GM12878 (cell line): ENCODE results near the gene RPL10. TPM values are rescaled to one million over a fixed set of nuclear protein-coding genes. Genes with fewer than 3 reads are reported as not detected.
A peak's percentile ranks its signal among the peaks of the same experiment; 100 is the strongest.

Experiments
- ATAC-seq: fragments of 200-7000 bp; cut with Tn5 transposase; 3 replicates; pipeline ENCODE4 v1.9.1; 2020; ENCODE audit warnings: mild to moderate bottlenecking, moderate library complexity
- BruUV-seq: library from RNA; stranded (reverse); fragments of 400-500 nt; replicated peaks from 2 replicates; lab custom pipeline; 2021; lab: Mats Ljungman, UMichigan
- CTCF ChIA-PET: fragments of 300-600 bp; sonication (Branson Sonifier 250); formaldehyde crosslinking; extraction: SDS; loops from one replicate; lab custom pipeline; 2021; ENCODE audit warnings: inconsistent platforms; lab: Yijun Ruan, JAX
- POLR2A ChIA-PET: fragments of 350-600 bp; formaldehyde crosslinking; extraction: SDS; loops from one replicate; lab custom pipeline; 2021; ENCODE audit warnings: inconsistent platforms; lab: Charles Lee
- RAD21 ChIA-PET: fragments of 300-600 bp; sonication (Branson Sonifier 250); formaldehyde crosslinking; loops from one replicate; lab custom pipeline; 2023; ENCODE audit warnings: antibody characterized with exemption; ENCODE audit not compliant: unreplicated experiment; lab: Charles Lee
- SMC1A ChIA-PET: fragments of 300-600 bp; sonication (Branson Sonifier 250); formaldehyde crosslinking; loops from one replicate; lab custom pipeline; 2023; ENCODE audit not compliant: unreplicated experiment, uncharacterized antibody; lab: Charles Lee
- DNase-seq: peaks from one replicate; pipeline ENCODE4 v3.0.0-alpha.2; 2011; ENCODE audit warnings: low read depth, low spot score
- FAIRE-seq: peaks from 3 replicates; lab custom pipeline; 2011; peaks lifted over from hg19 to GRCh38; lab: Jason Lieb, UNC
- H2AFZ ChIP-seq: 2 replicates; pipeline ENCODE4 v1.6.0; 2011; ENCODE audit warnings: low read depth, low read length, control low read depth; ENCODE audit not compliant: control insufficient read depth
- H3K27ac ChIP-seq: 2 replicates; pipeline ENCODE4 v1.5.1; 2011; ENCODE audit warnings: control low read depth; ENCODE audit not compliant: control insufficient read depth, insufficient read depth
- H3K27me3 ChIP-seq, 2 experiments: replicated peaks in 1 of 2; 2 replicates each; pipeline versions ENCODE4 v1.6.0 to v1.6.1; 2011; ENCODE audit warnings: low read length in 1 of 2; ENCODE audit not compliant: control insufficient read depth in 2 of 2, insufficient read depth in 2 of 2
- H3K36me3 ChIP-seq, 2 experiments: 2 replicates each; pipeline ENCODE4 v1.5.1; 2011; ENCODE audit warnings: low read length in 1 of 2; ENCODE audit not compliant: control insufficient read depth in 2 of 2, insufficient read depth in 2 of 2
- H3K4me1 ChIP-seq: 2 replicates; pipeline ENCODE4 v1.6.1; 2011; ENCODE audit warnings: mild to moderate bottlenecking, low read length, moderate library complexity, mixed read lengths; ENCODE audit not compliant: control insufficient read depth, insufficient read depth
- H3K4me2 ChIP-seq: 2 replicates; pipeline ENCODE4 v1.6.0; 2011; ENCODE audit warnings: control low read depth; ENCODE audit not compliant: control insufficient read depth, insufficient read depth
- H3K4me3 ChIP-seq: fragments of 200-600 bp; sonication (generic); 2 replicates; pipeline ENCODE4 v1.5.1; 2016
- H3K79me2 ChIP-seq: 2 replicates; pipeline ENCODE4 v1.6.0; 2011; ENCODE audit warnings: low read length; ENCODE audit not compliant: control insufficient read depth, insufficient read depth
- H3K9ac ChIP-seq: 2 replicates; pipeline ENCODE4 v1.8.0; 2011; ENCODE audit warnings: low read length, control low read depth, mixed read lengths; ENCODE audit not compliant: control insufficient read depth, insufficient read depth
- H3K9me3 ChIP-seq: replicated peaks from 3 replicates; pipeline ENCODE4 v1.5.1; 2011; ENCODE audit warnings: mild to moderate bottlenecking, low read length; ENCODE audit not compliant: control insufficient read depth, insufficient read depth
- H4K20me1 ChIP-seq: 2 replicates; pipeline ENCODE4 v1.6.0; 2011; ENCODE audit not compliant: control insufficient read depth, insufficient read depth
- BHLHE40 ChIP-seq, 2 experiments: fragments of 450-650 bp in 1 of 2; IDR thresholded peaks; 2 replicates each; pipeline ENCODE4 v1.6.1; 2011 to 2017; ENCODE audit warnings: low read depth in 2 of 2, borderline replicate concordance in 1 of 2, improper control_type of control experiment in 1 of 2, low read length in 1 of 2, mild to moderate bottlenecking in 1 of 2
- BRCA1 ChIP-seq: IDR thresholded peaks from 2 replicates; pipeline ENCODE4 v1.6.1; 2011; ENCODE audit warnings: low read depth, low read length, improper control_type of control experiment
- EGR1 ChIP-seq, 2 experiments: IDR thresholded peaks; 1 replicate in 1 of 2; 2 replicates in 1 of 2; pipeline ENCODE4 v1.6.1; 2011 to 2012; ENCODE audit warnings: low read depth in 2 of 2, low read length in 2 of 2, borderline replicate concordance in 1 of 2, mild to moderate bottlenecking in 1 of 2, moderate library complexity in 1 of 2
- HDAC2 ChIP-seq: fragments of 200-600 bp; sonication (generic); IDR thresholded peaks from 2 replicates; pipeline ENCODE4 v1.6.1; 2017
- HDGF ChIP-seq: fragments of 450-650 bp; IDR thresholded peaks from 2 replicates; pipeline ENCODE4 v1.6.1; 2016; ENCODE audit warnings: antibody characterized with exemption
- MTA3 ChIP-seq: IDR thresholded peaks from 2 replicates; pipeline ENCODE4 v1.6.1; 2012; ENCODE audit warnings: low read length, inconsistent platforms, borderline replicate concordance
- NFYB ChIP-seq: IDR thresholded peaks from 2 replicates; pipeline ENCODE4 v1.6.1; 2011; ENCODE audit warnings: low read depth, mild to moderate bottlenecking, low read length, improper control_type of control experiment, moderate library complexity; ENCODE audit not compliant: insufficient read depth
- POLR2A ChIP-seq: IDR thresholded peaks from 2 replicates; pipeline ENCODE4 v1.6.1; 2011; ENCODE audit warnings: low read depth, mild to moderate bottlenecking, low read length
- POLR2AphosphoS5 ChIP-seq: IDR thresholded peaks from 2 replicates; pipeline ENCODE4 v1.6.1; 2011; ENCODE audit warnings: mild to moderate bottlenecking, low read length, inconsistent platforms
- RUNX3 ChIP-seq: IDR thresholded peaks from 2 replicates; pipeline ENCODE4 v1.6.1; 2012; ENCODE audit warnings: low read length, inconsistent platforms
- SIN3A ChIP-seq: IDR thresholded peaks from 2 replicates; pipeline ENCODE4 v1.6.1; 2012; ENCODE audit warnings: low read depth, low read length, improper control_type of control experiment
- SKIL ChIP-seq: fragments of 450-650 bp; IDR thresholded peaks from 2 replicates; pipeline ENCODE4 v1.6.1; 2017; ENCODE audit warnings: mild to moderate bottlenecking, low read depth, inconsistent platforms; ENCODE audit not compliant: poor library complexity, severe bottlenecking
- ZNF384 ChIP-seq: IDR thresholded peaks from 2 replicates; pipeline ENCODE4 v1.6.1; 2012; ENCODE audit warnings: low read depth, mild to moderate bottlenecking, low read length, improper control_type of control experiment, borderline replicate concordance
- WGBS: methylation state at CpG from one replicate; pipeline ENCODE4 v1.1.6; 2016; ENCODE audit warnings: low lambda C conversion rate; ENCODE audit not compliant: insufficient replicate concordance, insufficient coverage; ENCODE audit errors: missing lambda C conversion rate; 5-methylcytosine and 5-hydroxymethylcytosine counted together
- in situ Hi-C: fragments of 300-500 bp; cut with MboI; formaldehyde crosslinking; loops from 9 replicates; pipeline ENCODE4 v1.14.3; 2018; ENCODE audit warnings: mixed read lengths
- intact Hi-C: fragments of 100-400 bp; cut with micrococcal nuclease; formaldehyde crosslinking; loops from one replicate; pipeline ENCODE4 v1.14.2; 2022; ENCODE audit not compliant: unreplicated experiment
- polyA plus RNA-seq, 11 experiments: library from polyadenylated mRNA; depleted of rRNA in 4 of 11; unstranded in 6 of 11; stranded (reverse) in 5 of 11; fragments of >200 nt; fragmentation: Nextera tagmentation in 4 of 11; fragmentation: Illumina TruSeq in 1 of 11; extraction: Ambion mirVana in 4 of 11; extraction: Trizol in 1 of 11; gene quantifications; 1 replicate in 1 of 11; 2 replicates in 10 of 11; pipeline versions ENCODE4 v1.2.1 to v1.2.3, GENCODE V29; 2011 to 2016; ENCODE audit warnings: inconsistent platforms in 2 of 11, missing spikeins in 2 of 11, low read depth in 1 of 11
- total RNA-seq, 4 experiments: library from RNA; depleted of rRNA in 3 of 4; stranded (reverse); fragments of >200 nt in 3 of 4; fragmentation: Illumina TruSeq in 1 of 4; extraction: Trizol in 1 of 4; gene quantifications; 2 replicates each; pipeline versions ENCODE4 v1.2.1 to v1.2.3, GENCODE V29; 2013 to 2021
- TF ChIP-seq, protein P1 (sequence below): fragments of 450-650 bp; IDR thresholded peaks from 2 replicates; pipeline ENCODE4 v1.6.1; 2016; ENCODE audit warnings: mild to moderate bottlenecking, moderate library complexity, borderline replicate concordance
- TF ChIP-seq, protein P2 (sequence below): IDR thresholded peaks from 2 replicates; pipeline ENCODE4 v1.6.1; 2012; ENCODE audit warnings: low read depth, low read length, improper control_type of control experiment
- TF ChIP-seq, protein P3 (sequence below): IDR thresholded peaks from 2 replicates; pipeline ENCODE4 v1.6.1; 2012; ENCODE audit warnings: low read length, inconsistent platforms

RPL10 gene
- total and polyA plus RNA-seq, 10 of the 15 experiments (the other 5 are each of a cell fraction or from before 2014, with no cell fraction given), result 1,938 to 7,222 (median 4,494) TPM

- ChIA-PET CTCF (interaction anchor here (0.6 to 2.5 kb wide), 4 partner anchors 13 to 115 kb away, joined by 3 to 12 read pairs (median 4); partner anchors contain the start of gene RPL10), SMC1A (interaction anchor here (1.2 kb wide), 1 partner anchor 12 kb away, joined by 4 read pairs; no protein-coding TSS in a partner anchor), POLR2A (interaction anchor here (0.5 to 4.6 kb wide), 11 partner anchors 9 to 79 kb away, joined by 3 to 32 read pairs (median 4); partner anchors contain the start of genes ATP6AP1 and SLC10A3), RAD21 (interaction anchor here (0.8 to 2.1 kb wide), 5 partner anchors 13 to 115 kb away, joined by 3 to 9 read pairs (median 5); partner anchors contain the start of gene SLC10A3)
- H3K27ac ChIP-seq, result peak overlapping the region; percentile 86
- BruUV-seq, result no TSS peak
- DNase-seq (no peak), ATAC-seq (peak; percentile 93), FAIRE-seq (peak; percentile 59)
- H3K27me3 ChIP-seq, result no peaks in the 10 kb centered on the region
- 40% methylated on average over 23 of the region's 29 CpGs for WGBS
- H3K4me3 ChIP-seq, result peak overlapping the region; percentile 81
- peaks cover 7% of the 10 kb centered on the region for H3K79me2 ChIP-seq
- peak overlapping the region; percentile 29 for H2AFZ ChIP-seq
- in situ Hi-C loops (no loop called here), intact Hi-C loops (loop anchor here (2.0 kb wide), 1 partner anchor 67 kb away; the partner anchor contains the start of gene LAGE3)
- no peaks in the 10 kb centered on the region; the same call in 2 of the 3 replicates for H3K9me3 ChIP-seq
- H3K9ac ChIP-seq, result peak overlapping the region; percentile 77
- no peaks in the 10 kb centered on the region for H3K4me1 ChIP-seq
- peak overlapping the region; percentile 77 for H3K4me2 ChIP-seq
- no peaks in the 10 kb centered on the region for H4K20me1 ChIP-seq
- no peaks in the 10 kb centered on the region for H3K36me3 ChIP-seq
- TF ChIP-seq, protein P1, sequence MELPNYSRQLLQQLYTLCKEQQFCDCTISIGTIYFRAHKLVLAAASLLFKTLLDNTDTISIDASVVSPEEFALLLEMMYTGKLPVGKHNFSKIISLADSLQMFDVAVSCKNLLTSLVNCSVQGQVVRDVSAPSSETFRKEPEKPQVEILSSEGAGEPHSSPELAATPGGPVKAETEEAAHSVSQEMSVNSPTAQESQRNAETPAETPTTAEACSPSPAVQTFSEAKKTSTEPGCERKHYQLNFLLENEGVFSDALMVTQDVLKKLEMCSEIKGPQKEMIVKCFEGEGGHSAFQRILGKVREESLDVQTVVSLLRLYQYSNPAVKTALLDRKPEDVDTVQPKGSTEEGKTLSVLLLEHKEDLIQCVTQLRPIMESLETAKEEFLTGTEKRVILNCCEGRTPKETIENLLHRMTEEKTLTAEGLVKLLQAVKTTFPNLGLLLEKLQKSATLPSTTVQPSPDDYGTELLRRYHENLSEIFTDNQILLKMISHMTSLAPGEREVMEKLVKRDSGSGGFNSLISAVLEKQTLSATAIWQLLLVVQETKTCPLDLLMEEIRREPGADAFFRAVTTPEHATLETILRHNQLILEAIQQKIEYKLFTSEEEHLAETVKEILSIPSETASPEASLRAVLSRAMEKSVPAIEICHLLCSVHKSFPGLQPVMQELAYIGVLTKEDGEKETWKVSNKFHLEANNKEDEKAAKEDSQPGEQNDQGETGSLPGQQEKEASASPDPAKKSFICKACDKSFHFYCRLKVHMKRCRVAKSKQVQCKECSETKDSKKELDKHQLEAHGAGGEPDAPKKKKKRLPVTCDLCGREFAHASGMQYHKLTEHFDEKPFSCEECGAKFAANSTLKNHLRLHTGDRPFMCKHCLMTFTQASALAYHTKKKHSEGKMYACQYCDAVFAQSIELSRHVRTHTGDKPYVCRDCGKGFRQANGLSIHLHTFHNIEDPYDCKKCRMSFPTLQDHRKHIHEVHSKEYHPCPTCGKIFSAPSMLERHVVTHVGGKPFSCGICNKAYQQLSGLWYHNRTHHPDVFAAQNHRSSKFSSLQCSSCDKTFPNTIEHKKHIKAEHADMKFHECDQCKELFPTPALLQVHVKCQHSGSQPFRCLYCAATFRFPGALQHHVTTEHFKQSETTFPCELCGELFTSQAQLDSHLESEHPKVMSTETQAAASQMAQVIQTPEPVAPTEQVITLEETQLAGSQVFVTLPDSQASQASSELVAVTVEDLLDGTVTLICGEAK, result no peak
- TF ChIP-seq POLR2A, result peak; percentile 55; the same call in 1 of the 2 replicates
- TF ChIP-seq, protein P2, sequence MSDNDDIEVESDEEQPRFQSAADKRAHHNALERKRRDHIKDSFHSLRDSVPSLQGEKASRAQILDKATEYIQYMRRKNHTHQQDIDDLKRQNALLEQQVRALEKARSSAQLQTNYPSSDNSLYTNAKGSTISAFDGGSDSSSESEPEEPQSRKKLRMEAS, result no peak
- no peak for TF ChIP-seq EGR1 (IDR thresholded peaks at IDR 0.05; ENCODE audit: borderline replicate concordance in 1 of 2, low read depth in 2 of 2, low read length in 2 of 2)
- TF ChIP-seq, protein P3, sequence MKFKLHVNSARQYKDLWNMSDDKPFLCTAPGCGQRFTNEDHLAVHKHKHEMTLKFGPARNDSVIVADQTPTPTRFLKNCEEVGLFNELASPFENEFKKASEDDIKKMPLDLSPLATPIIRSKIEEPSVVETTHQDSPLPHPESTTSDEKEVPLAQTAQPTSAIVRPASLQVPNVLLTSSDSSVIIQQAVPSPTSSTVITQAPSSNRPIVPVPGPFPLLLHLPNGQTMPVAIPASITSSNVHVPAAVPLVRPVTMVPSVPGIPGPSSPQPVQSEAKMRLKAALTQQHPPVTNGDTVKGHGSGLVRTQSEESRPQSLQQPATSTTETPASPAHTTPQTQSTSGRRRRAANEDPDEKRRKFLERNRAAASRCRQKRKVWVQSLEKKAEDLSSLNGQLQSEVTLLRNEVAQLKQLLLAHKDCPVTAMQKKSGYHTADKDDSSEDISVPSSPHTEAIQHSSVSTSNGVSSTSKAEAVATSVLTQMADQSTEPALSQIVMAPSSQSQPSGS, result no peak
- TF ChIP-seq BHLHE40 (IDR thresholded peaks at IDR 0.05; ENCODE audit: borderline replicate concordance in 1 of 2, low read depth in 2 of 2, low read length in 1 of 2), result peak in 1 of 2 experiments; percentile 38; a peak in 1 of 4 replicates
- no peak for TF ChIP-seq HDAC2
- no peak for TF ChIP-seq MTA3
- peak; percentile 18; the same call in 1 of the 2 replicates for TF ChIP-seq NFYB
- no peak for TF ChIP-seq ZNF384
- no peak for TF ChIP-seq POLR2AphosphoS5
- peak; percentile 67; the same call in 1 of the 2 replicates for TF ChIP-seq HDGF
- no peak for TF ChIP-seq SIN3A
- no peak for TF ChIP-seq RUNX3
- no peak for TF ChIP-seq SKIL
- no peak for TF ChIP-seq BRCA1
Observed at GRCh38 chrX:154411981-154412340, 13.8 kb downstream of the RPL10 start.
